Smooth muscle cell of the umbilical artery (primary cell): Measurements from ENCODE around the gene ZNF497. TPM values are rescaled to one million over a fixed set of nuclear protein-coding genes. Genes with fewer than 3 reads are reported as not detected.

ENCODE experiments used
- total RNA-seq: library from RNA; depleted of rRNA; stranded (reverse); fragments of >200 nt; gene quantifications from 2 replicates; pipeline ENCODE4 v1.2.3, GENCODE V29; 2014

The ZNF497 gene
- 0.89 and 0.92 TPM in 2 replicates for total RNA-seq

GRCh38 chr19:58362272-58362994 is at the start of gene ZNF497:
TSS of gene ZNF497 (minus strand) at chr19:58362751. CDS start at chr19:58357635, 5,116 bp downstream.

GRCh38 chr19:58408152-58409009 is 45.8 kb upstream of the ZNF497 start, which contains the start of gene ZNF584:
TSS of gene ZNF584 (plus strand) at chr19:58408649. CDS start at chr19:58409148, 499 bp downstream.

GRCh38 chr19:58395220-58395978 is 32.8 kb upstream of the ZNF497 start, which contains the start of gene RNF225:
TSS of gene RNF225 (plus strand) at chr19:58395656. CDS start at chr19:58396090, 434 bp downstream.

GRCh38 chr19:58386576-58387337 is 24.2 kb upstream of the ZNF497 start, which contains the start of gene RPS5:
TSS of gene RPS5 (plus strand) at chr19:58387269. CDS start at chr19:58388138, 869 bp downstream.

GRCh38 chr19:58380662-58381459 is 18.3 kb upstream of the ZNF497 start, which contains the start of gene ZNF837:
TSS of gene ZNF837 (minus strand) at chr19:58381030. CDS start at chr19:58369332, 11,698 bp downstream.

GRCh38 chr19:58352760-58353671 is 9.5 kb downstream of the ZNF497 start, which contains the start of gene A1BG:
TSS of gene A1BG (minus strand) at chr19:58353492. CDS start at chr19:58353437, 55 bp downstream.

GRCh38 chr19:58326914-58327726 is 35.4 kb downstream of the ZNF497 start, which contains the start of gene ZSCAN22:
TSS of gene ZSCAN22 (plus strand) at chr19:58326994. CDS start at chr19:58334803, 7,809 bp downstream.

GRCh38 chr19:58305065-58305931 is 57.3 kb downstream of the ZNF497 start, which contains the start of gene ERVK3-1:
TSS of gene ERVK3-1 (plus strand) at chr19:58305377. CDS start at chr19:58312169, 6,792 bp downstream.

Other genes with a start within 250 kb of the ZNF497 start
- 13.4 and 17.0 TPM in 2 replicates for gene ZNF329, start 212.0 kb downstream of the ZNF497 start, total RNA-seq
- 11.0 and 23.3 TPM in 2 replicates for gene ZNF274, start 179.7 kb downstream of the ZNF497 start, total RNA-seq
- 40.0 and 45.7 TPM in 2 replicates for gene ZNF544, start 133.8 kb downstream of the ZNF497 start, total RNA-seq
- 4.2 and 6.8 TPM in 2 replicates for gene ZNF8, start 83.8 kb downstream of the ZNF497 start, total RNA-seq
- 26.5 and 35.3 TPM in 2 replicates for gene ERVK3-1, start 57.4 kb downstream of the ZNF497 start, total RNA-seq
- 2.7 and 3.5 TPM in 2 replicates for gene ZSCAN22, start 35.8 kb downstream of the ZNF497 start, total RNA-seq
- gene A1BG, start 9.3 kb downstream of the ZNF497 start, total RNA-seq = 9.7 and 24.9 TPM in 2 replicates
- 1.5 and 1.9 TPM in 2 replicates for gene ZNF837, start 18.3 kb upstream of the ZNF497 start, total RNA-seq
- gene RPS5, start 24.5 kb upstream of the ZNF497 start, total RNA-seq = 858 and 2,100 TPM in 2 replicates
- gene RNF225, start 32.9 kb upstream of the ZNF497 start, total RNA-seq = not detected in 2 replicates
- gene ZNF584, start 45.9 kb upstream of the ZNF497 start, total RNA-seq = 16.6 and 18.9 TPM in 2 replicates
- gene ZNF132, start 77.4 kb upstream of the ZNF497 start, total RNA-seq = 8.0 and 11.6 TPM in 2 replicates
- gene ZNF324B, start 88.9 kb upstream of the ZNF497 start, total RNA-seq = 10.3 and 10.4 TPM in 2 replicates
- gene ZNF324, start 104.3 kb upstream of the ZNF497 start, total RNA-seq = 13.7 and 14.8 TPM in 2 replicates
- gene ZNF446, start 113.6 kb upstream of the ZNF497 start, total RNA-seq = 6.5 and 9.5 TPM in 2 replicates
- 2.1 and 2.6 TPM in 2 replicates for gene SLC27A5, start 149.2 kb upstream of the ZNF497 start, total RNA-seq
- gene ZBTB45, start 157.1 kb upstream of the ZNF497 start, total RNA-seq = 4.8 and 8.5 TPM in 2 replicates
- 190 and 313 TPM in 2 replicates for gene TRIM28, start 181.3 kb upstream of the ZNF497 start, total RNA-seq
- gene CHMP2A, start 192.4 kb upstream of the ZNF497 start, total RNA-seq = 68.1 and 103 TPM in 2 replicates
- 52.2 and 63.2 TPM in 2 replicates for gene UBE2M, start 195.9 kb upstream of the ZNF497 start, total RNA-seq
- 19.0 and 22.0 TPM in 2 replicates for gene MZF1, start 210.6 kb upstream of the ZNF497 start, total RNA-seq